Stomach (tissue), 9 donors: ENCODE measurements around the gene LHX1. TPM values are rescaled to one million over a fixed set of nuclear protein-coding genes. Genes with fewer than 3 reads are reported as not detected.
A peak's percentile ranks its signal among the peaks of the same experiment; 100 is the strongest.

Experiments
- DNase-seq, 2 donors: peaks; one replicate each; pipeline versions ENCODE4 v3.0.0 to v3.0.0-alpha.2; 2013 to 2019
- H3K27ac ChIP-seq, 5 donors: fragments of 200-600 bp in 4 of 5; sonication (generic) in 4 of 5; one replicate each; pipeline ENCODE4 v1.5.1; 2013 to 2019; ENCODE audit warnings: mild to moderate bottlenecking in 1 of 5, moderate library complexity in 1 of 5
- H3K27me3 ChIP-seq, 3 donors: fragments of 200-600 bp; sonication (generic); one replicate each; pipeline ENCODE4 v1.5.1; 2017 to 2019; ENCODE audit warnings: mixed run types in 1 of 3
- H3K36me3 ChIP-seq, 4 donors: fragments of 200-600 bp; sonication (generic); 1 replicate in 3 of 4; 2 replicates in 1 of 4; pipeline ENCODE4 v1.5.1; 2016 to 2019
- H3K4me1 ChIP-seq, 4 donors: fragments of 200-600 bp; sonication (generic); one replicate each; pipeline ENCODE4 v1.5.1; 2016 to 2019
- H3K4me3 ChIP-seq, 4 donors: fragments of 200-600 bp; sonication (generic) in 3 of 4; one replicate each; pipeline ENCODE4 v1.5.1; 2016 to 2019; ENCODE audit warnings: mild to moderate bottlenecking in 1 of 4
- H3K9me3 ChIP-seq, 4 donors: fragments of 200-600 bp; sonication (generic); one replicate each; pipeline ENCODE4 v1.5.1; 2016 to 2019
- EP300 ChIP-seq: sonication (generic); formaldehyde crosslinking; IDR thresholded peaks from one replicate; pipeline ENCODE4 v1.6.1; 2017; ENCODE audit warnings: antibody characterized with exemption
- POLR2A ChIP-seq, 4 donors: fragments of 450-650 bp; IDR thresholded peaks; one replicate each; pipeline ENCODE4 v1.6.1; 2016; ENCODE audit warnings: antibody characterized with exemption in 4 of 4, control low read depth in 2 of 4, mild to moderate bottlenecking in 1 of 4, moderate library complexity in 1 of 4
- POLR2AphosphoS5 ChIP-seq, 3 donors: sonication (generic); formaldehyde crosslinking; IDR thresholded peaks; one replicate each; pipeline ENCODE4 v1.6.1; 2016; ENCODE audit warnings: antibody characterized with exemption in 3 of 3
- WGBS, 5 donors: extraction: QIAGEN DNeasy Blood & Tissue Kit in 3 of 5; methylation state at CpG; one replicate each; pipeline versions ENCODE4 v1.1.5 to v1.1.7; 2013 to 2018; 5-methylcytosine and 5-hydroxymethylcytosine counted together
- intact Hi-C: fragments of 100-400 bp; cut with DNase I; formaldehyde crosslinking; loops from one replicate; pipeline ENCODE4 v1.15.1; 2023; ENCODE audit warnings: low total_unique reads
- polyA plus RNA-seq, 3 donors: library from polyadenylated mRNA; stranded (reverse); fragments of 200-250 nt; gene quantifications; one replicate each; pipeline ENCODE4 v1.2.3, GENCODE V29; 2013
- total RNA-seq, 5 donors: library from RNA; depleted of rRNA; stranded (reverse); fragments of >200 nt; gene quantifications; one replicate each; pipeline versions ENCODE4 v1.1.0 to v1.2.3, GENCODE V29; 2014 to 2016
- TF ChIP-seq, protein P1 (sequence below), 7 experiments: fragments of 450-650 bp in 4 of 7; fragments of 200-600 bp in 3 of 7; sonication (generic) in 3 of 7; IDR thresholded peaks; one replicate each; pipeline ENCODE4 v1.5.1; 2016 to 2019; ENCODE audit warnings: antibody characterized with exemption in 7 of 7, control low read depth in 2 of 7, mild to moderate bottlenecking in 1 of 7
- donor health status: healthy with polysubstance abuse.
- donor health status: Bipolar disorder and iron deficiency.
- donor health status: healthy.

Gene LHX1
- total and polyA plus RNA-seq, 8 donors: not detected

DNA sequence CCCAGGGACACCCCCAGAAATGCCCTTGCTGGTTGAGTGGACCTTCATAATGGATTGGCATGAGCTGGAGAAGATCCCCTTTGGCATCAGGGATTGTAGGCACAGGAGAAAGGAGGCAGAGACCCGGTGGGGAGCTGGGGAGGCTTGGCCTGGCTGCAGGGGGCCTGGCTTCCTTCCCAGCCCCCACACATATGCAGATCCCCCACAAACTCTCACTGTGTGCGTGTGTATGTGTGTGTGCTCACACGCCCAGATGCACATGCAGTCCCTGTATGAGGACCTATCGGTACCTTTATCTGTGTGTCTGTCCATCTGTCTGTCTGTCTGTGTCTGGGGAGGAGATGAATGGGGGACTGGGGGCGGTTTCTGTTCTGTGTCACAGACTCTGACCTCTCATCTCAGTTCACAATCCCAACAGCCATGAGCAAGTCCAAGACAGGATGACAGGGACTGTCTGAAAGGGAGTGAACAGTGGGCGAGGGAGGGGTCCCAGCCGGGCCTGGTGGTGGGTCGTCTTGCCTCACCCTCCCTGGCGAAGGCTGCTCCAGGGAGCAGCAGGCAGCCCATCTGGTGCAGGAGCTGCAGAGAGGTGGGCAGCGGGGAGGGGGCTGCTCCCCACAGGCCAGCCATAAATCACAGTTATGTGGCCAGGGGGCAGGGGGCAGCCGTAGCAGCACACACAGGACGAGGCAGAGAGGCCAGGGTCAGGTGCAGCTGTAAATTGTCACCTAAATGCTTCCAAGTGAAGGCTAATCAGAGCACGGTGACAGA, 46.7 kb upstream of the LHX1 start:
- H3K27me3 ChIP-seq: peaks cover 0 to 68% (median 4%) of the 10 kb centered on the region in 3 donors
- WGBS, 5 donors: 51 to 71% (median 66%) methylated on average over 11 to 13 of the region's 13 CpGs

DNA sequence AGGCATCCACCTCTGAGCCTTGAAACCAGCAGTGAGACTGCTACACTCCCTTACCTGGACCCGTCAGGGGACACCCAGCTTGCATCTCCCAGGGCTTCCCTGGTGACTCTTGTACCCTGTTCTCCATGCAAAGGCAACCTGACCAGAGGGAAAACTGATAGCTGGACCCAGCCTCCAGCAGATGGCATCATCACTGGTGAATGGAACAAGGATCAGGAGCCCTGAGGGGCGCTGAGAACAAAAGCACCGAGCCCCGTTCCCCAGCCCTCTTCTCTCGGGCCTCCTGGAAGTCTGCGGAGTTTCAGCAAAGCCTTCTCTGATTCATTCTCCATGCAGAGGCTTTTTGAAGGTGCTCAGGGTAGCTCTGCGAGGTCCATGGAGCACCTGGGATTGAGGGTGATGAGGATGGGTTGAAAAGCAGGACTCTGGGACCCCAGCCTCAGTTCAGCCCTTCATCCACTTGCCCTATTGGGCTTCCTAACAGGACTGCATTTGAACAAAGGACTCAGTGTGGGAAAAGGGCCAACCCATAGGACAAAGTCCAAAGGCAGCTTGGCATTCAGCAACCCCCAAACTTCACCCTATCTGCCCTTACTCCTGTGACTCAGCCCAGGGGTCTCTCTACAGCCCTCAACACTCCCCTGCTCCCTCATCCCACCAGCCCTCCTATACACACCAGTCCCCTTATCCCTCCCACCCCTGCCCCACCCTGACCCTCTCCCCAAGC, 45.0 kb upstream of the LHX1 start:
- Histone ChIP-seq H3K4me3 (no peak overlapping the region), H3K27ac (peak overlapping the region in 1 of 5 donors; percentile 20), H3K27me3 (peaks cover 0 to 60% (median 3%) of the 10 kb centered on the region in 3 donors), H3K9me3 (no peaks in the 10 kb centered on the region), H3K36me3 (no peaks in the 10 kb centered on the region), H3K4me1 (peaks cover 0 to 12% (median 5%) of the 10 kb centered on the region in 4 donors)
- 78 to 87% (median 83%) methylated on average over 4 to 7 of the region's 7 CpGs for WGBS, 5 donors
- DNase-seq: peak; percentile 56 to 57
- TF ChIP-seq POLR2A (IDR thresholded peaks at IDR 0.05): no peak
- no peak for TF ChIP-seq POLR2AphosphoS5 (IDR thresholded peaks at IDR 0.05)
- TF ChIP-seq EP300: no peak
- TF ChIP-seq, protein P1, sequence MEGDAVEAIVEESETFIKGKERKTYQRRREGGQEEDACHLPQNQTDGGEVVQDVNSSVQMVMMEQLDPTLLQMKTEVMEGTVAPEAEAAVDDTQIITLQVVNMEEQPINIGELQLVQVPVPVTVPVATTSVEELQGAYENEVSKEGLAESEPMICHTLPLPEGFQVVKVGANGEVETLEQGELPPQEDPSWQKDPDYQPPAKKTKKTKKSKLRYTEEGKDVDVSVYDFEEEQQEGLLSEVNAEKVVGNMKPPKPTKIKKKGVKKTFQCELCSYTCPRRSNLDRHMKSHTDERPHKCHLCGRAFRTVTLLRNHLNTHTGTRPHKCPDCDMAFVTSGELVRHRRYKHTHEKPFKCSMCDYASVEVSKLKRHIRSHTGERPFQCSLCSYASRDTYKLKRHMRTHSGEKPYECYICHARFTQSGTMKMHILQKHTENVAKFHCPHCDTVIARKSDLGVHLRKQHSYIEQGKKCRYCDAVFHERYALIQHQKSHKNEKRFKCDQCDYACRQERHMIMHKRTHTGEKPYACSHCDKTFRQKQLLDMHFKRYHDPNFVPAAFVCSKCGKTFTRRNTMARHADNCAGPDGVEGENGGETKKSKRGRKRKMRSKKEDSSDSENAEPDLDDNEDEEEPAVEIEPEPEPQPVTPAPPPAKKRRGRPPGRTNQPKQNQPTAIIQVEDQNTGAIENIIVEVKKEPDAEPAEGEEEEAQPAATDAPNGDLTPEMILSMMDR (IDR thresholded peaks at IDR 0.05): no peak
- intact Hi-C loops: no loop called here

More for the DNA sequence above, 46.7 kb upstream of the LHX1 start:
- Histone ChIP-seq H3K36me3 (no peaks in the 10 kb centered on the region), H3K4me3 (no peak overlapping the region), H3K27ac (no peak overlapping the region), H3K9me3 (no peaks in the 10 kb centered on the region), H3K4me1 (peaks cover 0 to 12% (median 5%) of the 10 kb centered on the region in 4 donors)
- TF ChIP-seq POLR2A (IDR thresholded peaks at IDR 0.05): no peak
- TF ChIP-seq, protein P1 (IDR thresholded peaks at IDR 0.05): no peak
- no peak for TF ChIP-seq EP300
- no peak for TF ChIP-seq POLR2AphosphoS5 (IDR thresholded peaks at IDR 0.05)
- no peak for DNase-seq
- intact Hi-C loops: no loop called here

DNA sequence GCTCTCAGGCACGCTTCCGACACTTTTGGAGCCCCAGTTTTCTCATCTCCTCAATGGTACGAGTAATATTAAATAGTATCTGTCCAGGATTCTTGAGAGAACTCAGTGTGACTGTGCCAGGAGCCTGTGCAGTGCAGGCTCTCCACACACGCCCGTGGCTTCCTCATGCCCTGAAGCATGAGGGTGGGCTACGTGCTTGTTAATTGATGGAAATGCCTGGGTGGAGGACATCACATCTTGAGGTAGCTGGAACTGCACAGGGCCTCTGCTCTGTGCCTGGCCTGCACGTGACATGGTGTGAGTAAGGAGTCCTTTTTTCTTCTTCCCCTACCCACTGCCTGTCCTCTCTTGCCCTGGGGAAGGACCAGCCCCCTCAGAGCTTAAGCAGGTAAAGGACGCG, 43.1 kb upstream of the LHX1 start:
- intact Hi-C loops: no loop called here
- DNase-seq: no peak
- H3K27me3 ChIP-seq: peaks cover 0 to 51% (median 3%) of the 10 kb centered on the region in 3 donors
- no peaks in the 10 kb centered on the region for H3K36me3 ChIP-seq
- H3K4me1 ChIP-seq: peaks cover 0 to 12% (median 5%) of the 10 kb centered on the region in 4 donors
- H3K27ac ChIP-seq: no peak overlapping the region
- H3K9me3 ChIP-seq: no peaks in the 10 kb centered on the region
- no peak for TF ChIP-seq POLR2A (IDR thresholded peaks at IDR 0.05)
- TF ChIP-seq EP300: no peak
- no peak for TF ChIP-seq POLR2AphosphoS5 (IDR thresholded peaks at IDR 0.05)
- TF ChIP-seq, protein P1 (IDR thresholded peaks at IDR 0.05): no peak
- 79 to 93% (median 90%) methylated on average over 9 of the region's 9 CpGs for WGBS, 5 donors
- H3K4me3 ChIP-seq: no peak overlapping the region

DNA sequence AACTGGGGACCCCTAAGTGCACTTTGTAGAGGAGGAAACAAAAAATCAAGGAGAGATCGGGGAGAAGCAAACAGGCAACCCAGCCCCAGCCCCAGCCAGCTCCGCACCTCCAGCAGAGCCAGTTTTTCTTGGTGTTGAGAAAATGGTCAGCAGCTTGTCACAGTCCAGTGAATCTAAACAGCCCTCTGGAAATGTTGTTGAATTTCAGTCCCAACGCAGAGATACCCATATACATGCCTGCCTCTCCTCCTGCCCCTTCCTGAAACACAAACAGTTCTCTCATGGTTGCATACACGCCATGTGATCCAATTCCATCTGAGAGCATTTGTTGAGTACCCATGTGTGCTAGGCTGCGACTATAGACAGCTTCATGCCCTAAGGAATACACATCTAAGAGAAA, 42.4 kb upstream of the LHX1 start:
- Histone ChIP-seq H3K27me3 (peaks cover 0 to 54% (median 3%) of the 10 kb centered on the region in 3 donors), H3K4me1 (peaks cover 0 to 12% (median 5%) of the 10 kb centered on the region in 4 donors), H3K36me3 (no peaks in the 10 kb centered on the region), H3K9me3 (no peaks in the 10 kb centered on the region), H3K4me3 (no peak overlapping the region), H3K27ac (no peak overlapping the region)
- intact Hi-C loops: no loop called here
- TF ChIP-seq EP300: no peak
- 82 to 91% (median 90%) methylated on average over 5 of the region's 5 CpGs for WGBS, 5 donors
- no peak for DNase-seq
